Transverse colon (tissue), 4 donors: ENCODE measurements around the gene CDK11A.
"Not testable (repeated sequence)": the region's sequence is repeated elsewhere in the genome, so short reads cannot be mapped to it uniquely, and the experiment has no call there.

Experiments
- CTCF ChIP-seq, 5 experiments: fragments of 200-600 bp in 3 of 5; fragments of 450-650 bp in 2 of 5; sonication (generic) in 3 of 5; IDR thresholded peaks; 1 replicate in 2 of 5; 2 replicates in 3 of 5; pipeline ENCODE4 v1.5.1; 2016 to 2017; ENCODE audit warnings: antibody characterized with exemption in 5 of 5, inconsistent platforms in 3 of 5, mild to moderate bottlenecking in 2 of 5, moderate library complexity in 1 of 5
- POLR2AphosphoS5 ChIP-seq, 3 donors: sonication (generic); formaldehyde crosslinking; IDR thresholded peaks; one replicate each; pipeline ENCODE4 v1.6.1; 2016; ENCODE audit warnings: antibody characterized with exemption in 3 of 3

DNA sequence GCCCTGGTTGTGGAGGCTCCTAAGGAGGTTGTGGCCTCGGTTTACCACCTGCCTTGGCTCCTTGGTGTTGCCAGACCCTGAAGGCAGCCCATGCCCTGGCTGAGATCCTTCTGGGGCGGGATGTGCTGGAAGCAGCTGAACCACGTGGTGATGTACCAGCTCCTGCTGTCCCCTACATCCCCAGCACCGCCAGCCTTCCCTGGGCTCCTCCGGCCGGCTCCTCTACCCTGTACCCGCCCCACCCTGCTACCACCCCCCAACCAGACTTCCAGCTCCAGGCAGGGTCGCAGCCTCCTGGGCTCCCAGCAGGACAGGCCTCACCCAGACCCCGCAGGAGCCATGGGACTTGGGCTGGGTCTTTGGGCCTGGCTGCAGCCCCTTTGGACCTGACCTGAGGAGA is 25.8 kb upstream of the CDK11A start:
- TF ChIP-seq CTCF, POLR2AphosphoS5 (IDR thresholded peaks at IDR 0.05): not testable (repeated sequence)
